Erythroblast (primary cell): Measurements from ENCODE around the gene ZNF138.

ENCODE experiments used
- GATA1 ChIP-seq: IDR thresholded peaks from 2 replicates; pipeline ENCODE4 v1.6.1; 2011; ENCODE audit warnings: low read depth, mild to moderate bottlenecking, control low read depth, low read length, moderate library complexity
- POLR2A ChIP-seq: IDR thresholded peaks from 2 replicates; pipeline ENCODE4 v1.6.1; 2011; ENCODE audit warnings: mild to moderate bottlenecking, low read length

GRCh38 chr7:64867863-64868440, 73.7 kb downstream of the ZNF138 start:
- no peak for TF ChIP-seq POLR2A
- TF ChIP-seq GATA1, result no peak
